ENCODE measurements around the gene PLB1.

The PLB1 gene

DNA sequence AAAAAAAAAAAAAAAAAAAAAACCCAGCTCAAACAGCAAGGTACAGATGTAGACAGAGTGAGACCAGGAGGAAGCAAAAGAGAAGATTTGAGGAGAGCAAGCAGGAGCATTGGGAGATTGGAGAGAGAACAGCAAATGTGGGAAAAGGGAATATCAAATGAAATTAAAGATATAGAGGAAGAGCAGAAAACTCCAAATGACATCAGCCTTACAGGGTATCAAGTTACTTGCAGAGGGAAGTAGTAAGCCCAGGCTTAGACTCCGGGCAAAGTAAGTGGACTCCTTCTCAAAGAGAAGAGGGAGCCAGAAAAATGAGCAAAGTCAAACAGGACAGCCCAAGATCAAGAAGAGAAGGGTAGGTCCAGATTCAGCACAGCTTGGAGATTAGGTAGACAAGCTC lies 162.5 kb downstream of the PLB1 start:
- H3K4me2 ChIP-seq (ENCODE audit: low read depth, low read length, poor library complexity, severe bottlenecking), result no peak overlapping the region
- no peaks in the 10 kb centered on the region for H4K20me1 ChIP-seq (ENCODE audit: insufficient read depth, low read length, poor library complexity, severe bottlenecking)
- no peaks in the 10 kb centered on the region for H3K79me2 ChIP-seq (ENCODE audit: insufficient read depth, low read length)
- no peak overlapping the region for H3K4me3 ChIP-seq (ENCODE audit: low read length, poor library complexity, severe bottlenecking)
- no peaks in the 10 kb centered on the region for H3K27me3 ChIP-seq (ENCODE audit: insufficient read depth, low read length, poor library complexity, severe bottlenecking)
- H3F3A ChIP-seq (ENCODE audit: low read depth), result no peaks in the 10 kb centered on the region
- TF ChIP-seq, protein P1, sequence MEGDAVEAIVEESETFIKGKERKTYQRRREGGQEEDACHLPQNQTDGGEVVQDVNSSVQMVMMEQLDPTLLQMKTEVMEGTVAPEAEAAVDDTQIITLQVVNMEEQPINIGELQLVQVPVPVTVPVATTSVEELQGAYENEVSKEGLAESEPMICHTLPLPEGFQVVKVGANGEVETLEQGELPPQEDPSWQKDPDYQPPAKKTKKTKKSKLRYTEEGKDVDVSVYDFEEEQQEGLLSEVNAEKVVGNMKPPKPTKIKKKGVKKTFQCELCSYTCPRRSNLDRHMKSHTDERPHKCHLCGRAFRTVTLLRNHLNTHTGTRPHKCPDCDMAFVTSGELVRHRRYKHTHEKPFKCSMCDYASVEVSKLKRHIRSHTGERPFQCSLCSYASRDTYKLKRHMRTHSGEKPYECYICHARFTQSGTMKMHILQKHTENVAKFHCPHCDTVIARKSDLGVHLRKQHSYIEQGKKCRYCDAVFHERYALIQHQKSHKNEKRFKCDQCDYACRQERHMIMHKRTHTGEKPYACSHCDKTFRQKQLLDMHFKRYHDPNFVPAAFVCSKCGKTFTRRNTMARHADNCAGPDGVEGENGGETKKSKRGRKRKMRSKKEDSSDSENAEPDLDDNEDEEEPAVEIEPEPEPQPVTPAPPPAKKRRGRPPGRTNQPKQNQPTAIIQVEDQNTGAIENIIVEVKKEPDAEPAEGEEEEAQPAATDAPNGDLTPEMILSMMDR (conservative IDR thresholded peaks at IDR 0.05; ENCODE audit: low read length), result no peak
- no peak for TF ChIP-seq EZH2phosphoT487 (IDR thresholded peaks at IDR 0.05; ENCODE audit: borderline replicate concordance)
- no peaks in the 10 kb centered on the region for H3K9me3 ChIP-seq (ENCODE audit: insufficient read depth, low read depth, low read length)
- H3K9ac ChIP-seq (ENCODE audit: low read depth, low read length, poor library complexity, severe bottlenecking), result no peak overlapping the region
- no peak overlapping the region for H2AFZ ChIP-seq (ENCODE audit: low read length)
- H3K36me3 ChIP-seq (ENCODE audit: insufficient read depth, low read length), result no peaks in the 10 kb centered on the region
- H3K4me1 ChIP-seq (ENCODE audit: insufficient read depth, low read length, poor library complexity, severe bottlenecking), result no peaks in the 10 kb centered on the region
- H3K9me2 ChIP-seq (replicated peaks; ENCODE audit: low read depth, low read length), result no peaks in the 10 kb centered on the region

DNA sequence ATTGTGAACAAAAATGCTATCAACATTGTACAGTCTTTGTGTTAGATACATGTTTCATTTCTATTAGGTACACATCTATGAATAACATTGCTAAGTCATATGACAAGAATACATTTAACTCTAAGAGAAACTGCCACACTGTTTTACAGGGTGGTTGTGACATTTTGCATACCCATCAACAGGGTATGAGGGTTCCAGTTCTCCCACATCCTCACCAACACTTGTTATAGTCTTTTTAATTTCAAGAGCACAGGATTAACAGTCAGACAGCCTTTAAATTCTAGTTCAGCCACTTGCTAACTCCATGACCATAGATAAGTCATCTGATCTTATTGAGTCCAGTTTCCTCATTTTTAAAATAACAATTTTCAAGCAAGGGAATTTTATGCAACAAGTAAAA lies 163.3 kb downstream of the PLB1 start:
- Histone ChIP-seq H3F3A (ENCODE audit: low read depth) (no peaks in the 10 kb centered on the region), H3K4me3 (ENCODE audit: low read length, poor library complexity, severe bottlenecking) (no peak overlapping the region), H3K27me3 (ENCODE audit: insufficient read depth, low read length, poor library complexity, severe bottlenecking) (no peaks in the 10 kb centered on the region), H3K9me2 (replicated peaks; ENCODE audit: low read depth, low read length) (no peaks in the 10 kb centered on the region), H3K36me3 (ENCODE audit: insufficient read depth, low read length) (no peaks in the 10 kb centered on the region), H3K4me2 (ENCODE audit: low read depth, low read length, poor library complexity, severe bottlenecking) (no peak overlapping the region), H2AFZ (ENCODE audit: low read length) (no peak overlapping the region), H3K9ac (ENCODE audit: low read depth, low read length, poor library complexity, severe bottlenecking) (no peak overlapping the region), H3K4me1 (ENCODE audit: insufficient read depth, low read length, poor library complexity, severe bottlenecking) (no peaks in the 10 kb centered on the region), H3K9me3 (ENCODE audit: insufficient read depth, low read depth, low read length) (no peaks in the 10 kb centered on the region), H4K20me1 (ENCODE audit: insufficient read depth, low read length, poor library complexity, severe bottlenecking) (no peaks in the 10 kb centered on the region), H3K79me2 (ENCODE audit: insufficient read depth, low read length) (no peaks in the 10 kb centered on the region)
- TF ChIP-seq, protein P1 (conservative IDR thresholded peaks at IDR 0.05; ENCODE audit: low read length), result no peak
- TF ChIP-seq EZH2phosphoT487 (IDR thresholded peaks at IDR 0.05; ENCODE audit: borderline replicate concordance), result no peak

DNA sequence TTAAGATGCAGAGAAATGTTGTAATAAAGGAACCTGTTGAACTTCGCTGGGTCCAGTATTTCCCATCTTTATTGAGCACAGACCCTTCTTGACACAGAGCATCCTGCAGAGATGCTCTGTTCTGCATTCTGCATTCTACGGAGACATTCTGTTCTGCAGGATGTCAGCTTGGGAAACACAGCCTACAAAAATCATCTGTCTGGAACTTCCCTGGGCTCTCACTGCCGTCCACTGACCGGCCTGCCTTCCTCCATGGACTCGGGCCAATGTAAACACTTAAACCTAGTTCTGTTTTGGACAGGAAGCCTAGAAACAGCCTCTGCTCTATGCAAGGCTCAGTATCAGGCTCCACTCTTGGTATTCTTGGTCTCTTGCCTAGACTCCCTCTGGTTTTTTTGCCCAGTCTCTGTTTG lies 165.7 kb downstream of the PLB1 start:
- no peaks in the 10 kb centered on the region for H3K36me3 ChIP-seq (ENCODE audit: insufficient read depth, low read length)
- H3K4me2 ChIP-seq (ENCODE audit: low read depth, low read length, poor library complexity, severe bottlenecking), result no peak overlapping the region
- TF ChIP-seq, protein P1 (conservative IDR thresholded peaks at IDR 0.05; ENCODE audit: low read length), result no peak
- H3K9me3 ChIP-seq (ENCODE audit: insufficient read depth, low read depth, low read length), result no peaks in the 10 kb centered on the region
- no peaks in the 10 kb centered on the region for H3K79me2 ChIP-seq (ENCODE audit: insufficient read depth, low read length)
- no peak overlapping the region for H3K9ac ChIP-seq (ENCODE audit: low read depth, low read length, poor library complexity, severe bottlenecking)
- H3K9me2 ChIP-seq (replicated peaks; ENCODE audit: low read depth, low read length), result no peaks in the 10 kb centered on the region
- H3F3A ChIP-seq (ENCODE audit: low read depth), result no peaks in the 10 kb centered on the region
- H4K20me1 ChIP-seq (ENCODE audit: insufficient read depth, low read length, poor library complexity, severe bottlenecking), result no peaks in the 10 kb centered on the region
- H3K4me1 ChIP-seq (ENCODE audit: insufficient read depth, low read length, poor library complexity, severe bottlenecking), result no peaks in the 10 kb centered on the region
- no peak overlapping the region for H2AFZ ChIP-seq (ENCODE audit: low read length)
- H3K27me3 ChIP-seq (ENCODE audit: insufficient read depth, low read length, poor library complexity, severe bottlenecking), result no peaks in the 10 kb centered on the region
- H3K4me3 ChIP-seq (ENCODE audit: low read length, poor library complexity, severe bottlenecking), result no peak overlapping the region
